ENCODE results near the gene NCAN.

DNA sequence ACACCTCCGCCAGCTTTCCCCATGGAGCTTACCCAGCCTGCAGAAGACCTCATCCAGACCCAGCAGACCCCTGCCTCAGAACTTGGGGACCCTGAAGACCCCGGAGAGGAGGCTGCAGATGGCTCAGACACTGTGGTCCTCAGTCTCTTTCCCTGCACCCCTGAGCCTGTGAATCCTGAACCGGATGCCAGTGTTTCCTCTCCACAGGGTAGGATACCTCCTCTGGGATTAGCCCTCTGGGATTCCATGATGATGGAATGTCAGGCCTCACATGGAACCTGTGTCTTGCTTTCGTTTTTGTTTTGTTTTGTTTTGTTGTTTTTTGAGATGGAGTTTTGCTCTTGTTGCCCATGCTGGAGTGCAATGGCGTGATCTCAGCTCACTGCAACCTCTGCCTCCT lies 17.8 kb upstream of the NCAN start:
- no peak for TF ChIP-seq EZH2phosphoT487 (IDR thresholded peaks at IDR 0.05; ENCODE audit: low read depth, severe bottlenecking, unreplicated experiment)
- TF ChIP-seq, protein P1, sequence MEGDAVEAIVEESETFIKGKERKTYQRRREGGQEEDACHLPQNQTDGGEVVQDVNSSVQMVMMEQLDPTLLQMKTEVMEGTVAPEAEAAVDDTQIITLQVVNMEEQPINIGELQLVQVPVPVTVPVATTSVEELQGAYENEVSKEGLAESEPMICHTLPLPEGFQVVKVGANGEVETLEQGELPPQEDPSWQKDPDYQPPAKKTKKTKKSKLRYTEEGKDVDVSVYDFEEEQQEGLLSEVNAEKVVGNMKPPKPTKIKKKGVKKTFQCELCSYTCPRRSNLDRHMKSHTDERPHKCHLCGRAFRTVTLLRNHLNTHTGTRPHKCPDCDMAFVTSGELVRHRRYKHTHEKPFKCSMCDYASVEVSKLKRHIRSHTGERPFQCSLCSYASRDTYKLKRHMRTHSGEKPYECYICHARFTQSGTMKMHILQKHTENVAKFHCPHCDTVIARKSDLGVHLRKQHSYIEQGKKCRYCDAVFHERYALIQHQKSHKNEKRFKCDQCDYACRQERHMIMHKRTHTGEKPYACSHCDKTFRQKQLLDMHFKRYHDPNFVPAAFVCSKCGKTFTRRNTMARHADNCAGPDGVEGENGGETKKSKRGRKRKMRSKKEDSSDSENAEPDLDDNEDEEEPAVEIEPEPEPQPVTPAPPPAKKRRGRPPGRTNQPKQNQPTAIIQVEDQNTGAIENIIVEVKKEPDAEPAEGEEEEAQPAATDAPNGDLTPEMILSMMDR (IDR thresholded peaks at IDR 0.05; ENCODE audit: poor library complexity): no peak
